Sigmoid colon (tissue), 7 donors: Measurements from ENCODE around the gene DNAH14. TPM values are rescaled to one million over a fixed set of nuclear protein-coding genes. Genes with fewer than 3 reads are reported as not detected.
"Not testable (repeated sequence)": the region's sequence is repeated elsewhere in the genome, so short reads cannot be mapped to it uniquely, and the experiment has no call there.

Experiments
- DNase-seq: peaks from one replicate; pipeline ENCODE4 v3.0.0-alpha.2; 2019
- H3K27ac ChIP-seq, 4 donors: fragments of 200-600 bp; sonication (generic); one replicate each; pipeline ENCODE4 v1.5.1; 2016 to 2019; ENCODE audit warnings: mild to moderate bottlenecking in 1 of 4
- H3K27me3 ChIP-seq, 3 donors: fragments of 200-600 bp; sonication (generic); one replicate each; pipeline ENCODE4 v1.5.1; 2019; ENCODE audit warnings: mild to moderate bottlenecking in 1 of 3
- H3K36me3 ChIP-seq, 4 donors: fragments of 200-600 bp; sonication (generic); one replicate each; pipeline ENCODE4 v1.5.1; 2016 to 2019
- H3K4me1 ChIP-seq, 4 donors: fragments of 200-600 bp; sonication (generic); one replicate each; pipeline ENCODE4 v1.5.1; 2017 to 2019
- H3K4me3 ChIP-seq, 4 donors: fragments of 200-600 bp; sonication (generic); one replicate each; pipeline ENCODE4 v1.5.1; 2017 to 2019; ENCODE audit warnings: mild to moderate bottlenecking in 2 of 4, moderate library complexity in 1 of 4
- H3K9me3 ChIP-seq, 4 donors: fragments of 200-600 bp in 3 of 4; sonication (generic) in 3 of 4; one replicate each; pipeline versions ENCODE4 v1.5.1 to v1.6.1; 2013 to 2019
- CTCF ChIP-seq, 4 experiments: fragments of 450-650 bp in 3 of 4; fragments of 200-600 bp in 1 of 4; IDR thresholded peaks; one replicate each; pipeline ENCODE4 v1.5.1; 2016 to 2019; ENCODE audit warnings: antibody characterized with exemption in 4 of 4, mild to moderate bottlenecking in 3 of 4, moderate library complexity in 2 of 4
- EP300 ChIP-seq, 4 donors: sonication (generic); formaldehyde crosslinking; IDR thresholded peaks; one replicate each; pipeline ENCODE4 v1.6.1; 2017; ENCODE audit warnings: antibody characterized with exemption in 4 of 4
- POLR2A ChIP-seq, 2 donors: fragments of 450-650 bp; IDR thresholded peaks; one replicate each; pipeline ENCODE4 v1.6.1; 2016; ENCODE audit warnings: antibody characterized with exemption in 2 of 2, mild to moderate bottlenecking in 2 of 2, moderate library complexity in 2 of 2
- POLR2AphosphoS5 ChIP-seq, 4 donors: sonication (generic); formaldehyde crosslinking; IDR thresholded peaks; one replicate each; pipeline ENCODE4 v1.6.1; 2017; ENCODE audit warnings: antibody characterized with exemption in 4 of 4
- WGBS, 2 donors: extraction: QIAGEN DNeasy Blood & Tissue Kit; methylation state at CpG; one replicate each; pipeline ENCODE4 v1.1.7; 2013; 5-methylcytosine and 5-hydroxymethylcytosine counted together
- intact Hi-C: fragments of 100-400 bp; cut with DNase I; formaldehyde crosslinking; loops from one replicate; pipeline ENCODE4 v1.15.1; 2023
- polyA plus RNA-seq, 3 donors: library from polyadenylated mRNA; stranded (reverse); fragments of 200-250 nt; gene quantifications; one replicate each; pipeline ENCODE4 v1.2.3, GENCODE V29; 2013
- total RNA-seq, 4 donors: library from RNA; depleted of rRNA; stranded (reverse); fragments of >200 nt; gene quantifications; one replicate each; pipeline ENCODE4 v1.1.0, GENCODE V29; 2016
- donor health status: healthy with polysubstance abuse.
- donor health status: Bipolar disorder and iron deficiency.
- donor health status: healthy.

Gene DNAH14
- total and polyA plus RNA-seq, 7 donors, result 2.4 to 9.7 (median 3.3) TPM

GRCh38 chr1:225207791-225208190 lies 278.3 kb downstream of the DNAH14 start:
- peaks cover 0 to 3% (median 1%) of the 10 kb centered on the region in 4 donors for H3K9me3 ChIP-seq

GRCh38 chr1:225209153-225209552 lies 279.7 kb downstream of the DNAH14 start:
- no peaks in the 10 kb centered on the region for H3K4me1 ChIP-seq
- H3K36me3 ChIP-seq, result no peaks in the 10 kb centered on the region
- peaks cover 0 to 3% (median 1%) of the 10 kb centered on the region in 4 donors for H3K9me3 ChIP-seq
- no peaks in the 10 kb centered on the region for H3K27me3 ChIP-seq
- intact Hi-C loops, result no loop called here
- no peak for TF ChIP-seq CTCF (IDR thresholded peaks at IDR 0.05)
- TF ChIP-seq POLR2A (IDR thresholded peaks at IDR 0.05), result no peak
- TF ChIP-seq POLR2AphosphoS5 (IDR thresholded peaks at IDR 0.05), result no peak
- no peak for TF ChIP-seq EP300 (IDR thresholded peaks at IDR 0.05)
- H3K27ac ChIP-seq, result no peak overlapping the region
- DNase-seq, result no peak
- no peak overlapping the region for H3K4me3 ChIP-seq

More at GRCh38 chr1:225207791-225208190, 278.3 kb downstream of the DNAH14 start:
- WGBS, 2 donors, result 94 to 95% methylated on average over 2 of the region's 2 CpGs
- no peak for TF ChIP-seq POLR2A (IDR thresholded peaks at IDR 0.05)
- no peak for TF ChIP-seq CTCF (IDR thresholded peaks at IDR 0.05)
- TF ChIP-seq EP300 (IDR thresholded peaks at IDR 0.05), result no peak
- TF ChIP-seq POLR2AphosphoS5 (IDR thresholded peaks at IDR 0.05), result no peak
- no peak for DNase-seq
- H3K36me3 ChIP-seq, result no peaks in the 10 kb centered on the region
- no peaks in the 10 kb centered on the region for H3K4me1 ChIP-seq
- H3K27me3 ChIP-seq, result no peaks in the 10 kb centered on the region
- no peak overlapping the region for H3K27ac ChIP-seq
- H3K4me3 ChIP-seq, result no peak overlapping the region
- intact Hi-C loops, result no loop called here

DNA sequence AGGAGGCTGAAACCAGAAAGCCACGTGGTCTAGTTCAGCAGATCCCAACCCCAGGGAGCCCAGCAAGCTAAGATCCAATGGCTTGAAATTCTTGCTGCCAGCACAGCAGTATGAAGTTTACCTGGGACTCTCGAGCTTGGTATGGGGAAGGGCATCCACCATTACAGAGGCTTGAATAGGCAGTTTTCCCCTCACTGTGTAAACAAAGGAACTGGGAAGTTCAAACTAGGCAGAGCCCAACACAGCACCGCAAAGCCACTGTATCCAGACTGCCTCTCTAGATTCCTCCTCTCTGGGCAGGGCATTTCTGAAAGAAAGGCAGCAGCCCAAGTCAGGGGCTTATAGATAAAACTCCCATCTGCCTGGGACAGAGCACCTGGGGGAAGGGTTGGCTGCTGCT lies 280.7 kb downstream of the DNAH14 start:
- H3K36me3 ChIP-seq, H3K27ac ChIP-seq, DNase-seq, H3K9me3 ChIP-seq, H3K4me3 ChIP-seq, H3K27me3 ChIP-seq, intact Hi-C loops, H3K4me1 ChIP-seq: not testable (repeated sequence)
- 83 to 84% methylated on average over 3 of the region's 3 CpGs for WGBS, 2 donors

DNA sequence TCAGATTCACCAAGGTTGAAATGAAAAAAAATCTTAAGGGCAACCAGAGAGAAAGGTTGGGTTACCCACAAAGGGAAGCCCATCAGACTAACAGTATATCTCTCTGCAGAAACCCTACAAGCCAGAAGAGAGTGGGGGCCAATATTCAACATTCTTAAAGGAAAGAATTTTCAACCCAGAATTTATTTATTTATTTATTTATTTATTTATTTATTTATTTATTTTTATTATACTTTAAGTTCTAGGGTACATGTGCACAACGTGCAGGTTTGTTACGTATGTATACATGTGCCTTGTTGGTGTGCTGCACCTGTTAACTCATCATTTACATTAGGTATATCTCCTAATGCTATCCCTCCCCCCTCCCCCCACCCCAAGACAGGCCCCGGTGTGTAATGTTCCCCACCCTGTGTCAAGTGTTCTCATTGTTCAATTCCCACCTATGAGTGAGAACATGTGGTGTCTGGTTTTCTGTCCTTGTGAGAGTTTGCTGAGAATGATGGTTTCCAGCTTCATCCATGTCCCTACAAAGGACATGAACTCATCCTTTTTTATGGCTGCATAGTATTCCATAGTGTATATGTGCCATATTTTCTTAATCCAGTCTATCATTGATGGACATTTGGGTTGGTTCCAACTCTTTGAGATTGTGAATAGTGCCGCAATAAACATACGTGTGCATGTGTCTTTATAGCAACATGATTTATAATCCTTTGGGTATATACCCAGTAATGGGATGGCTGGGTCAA lies 282.4 kb downstream of the DNAH14 start:
- H3K36me3 ChIP-seq, H3K27ac ChIP-seq, H3K4me3 ChIP-seq, DNase-seq, H3K9me3 ChIP-seq, intact Hi-C loops, H3K27me3 ChIP-seq, H3K4me1 ChIP-seq: not testable (repeated sequence)
- 93 to 95% methylated on average over 5 of the region's 5 CpGs for WGBS, 2 donors

DNA sequence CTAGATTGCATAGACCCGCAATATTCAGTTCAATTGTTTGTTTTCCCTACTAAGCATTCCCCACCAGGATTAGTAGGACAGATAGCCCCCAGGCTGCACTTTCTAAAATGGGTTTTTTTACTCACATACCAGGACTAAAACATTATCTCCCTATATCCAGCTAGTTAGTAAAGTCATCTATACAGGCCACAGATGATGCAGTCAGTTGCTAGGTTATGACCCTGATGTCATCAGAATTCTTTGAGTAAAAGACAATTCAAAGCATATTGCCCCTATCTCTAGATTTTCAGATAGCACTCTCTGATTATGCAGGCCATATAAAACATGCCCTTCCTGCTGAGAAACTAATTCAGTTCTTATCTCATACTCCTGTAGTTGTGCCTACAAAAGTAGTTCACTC lies 294.8 kb downstream of the DNAH14 start:
- no peak overlapping the region for H3K27ac ChIP-seq
- H3K4me3 ChIP-seq, result no peak overlapping the region
- H3K27me3 ChIP-seq, result no peaks in the 10 kb centered on the region
- no peaks in the 10 kb centered on the region for H3K4me1 ChIP-seq
- 89 to 94% methylated on average over 1 of the region's 1 CpG for WGBS, 2 donors
- DNase-seq, result no peak
- intact Hi-C loops, result no loop called here
- peaks cover 0 to 4% (median 0%) of the 10 kb centered on the region in 4 donors for H3K9me3 ChIP-seq
- no peak for TF ChIP-seq EP300 (IDR thresholded peaks at IDR 0.05)
- TF ChIP-seq CTCF (IDR thresholded peaks at IDR 0.05), result no peak
- TF ChIP-seq POLR2A (IDR thresholded peaks at IDR 0.05), result no peak
- TF ChIP-seq POLR2AphosphoS5 (IDR thresholded peaks at IDR 0.05), result no peak
- H3K36me3 ChIP-seq, result no peaks in the 10 kb centered on the region

DNA sequence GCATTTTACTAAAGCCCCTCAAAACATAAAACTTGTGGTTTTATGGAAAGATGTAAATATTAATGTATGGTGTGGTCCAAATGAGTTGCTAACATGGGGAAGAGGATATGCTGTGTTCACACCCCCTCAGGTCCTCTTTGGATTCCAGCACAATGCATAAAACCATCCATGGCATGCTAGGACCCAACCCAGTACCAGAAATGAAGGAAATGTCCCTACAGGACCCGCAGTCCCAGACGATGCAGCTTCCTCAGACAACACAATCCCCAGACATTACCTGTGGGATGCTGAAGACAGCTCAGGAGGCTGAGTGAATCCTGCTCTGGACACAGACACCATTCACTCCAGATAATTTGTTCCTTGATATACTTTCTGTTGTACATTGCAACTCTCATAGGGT lies 296.2 kb downstream of the DNAH14 start:
- TF ChIP-seq EP300 (IDR thresholded peaks at IDR 0.05) (no peak), POLR2A (IDR thresholded peaks at IDR 0.05) (no peak), CTCF (IDR thresholded peaks at IDR 0.05) (no peak), POLR2AphosphoS5 (IDR thresholded peaks at IDR 0.05) (no peak)

More for the DNA sequence above, 296.2 kb downstream of the DNAH14 start:
- DNase-seq, result no peak
- peaks cover 0 to 4% (median 0%) of the 10 kb centered on the region in 4 donors for H3K9me3 ChIP-seq
- no peak overlapping the region for H3K4me3 ChIP-seq
- no peaks in the 10 kb centered on the region for H3K36me3 ChIP-seq
- H3K4me1 ChIP-seq, result no peaks in the 10 kb centered on the region
- intact Hi-C loops, result no loop called here
- WGBS, 2 donors, result 96% methylated on average over 2 of the region's 2 CpGs
- no peaks in the 10 kb centered on the region for H3K27me3 ChIP-seq
- H3K27ac ChIP-seq, result no peak overlapping the region
